ENCODE data around the gene NR1D2. TPM values are rescaled to one million over a fixed set of nuclear protein-coding genes. Genes with fewer than 3 reads are reported as not detected.
"Not testable (repeated sequence)": the region's sequence is repeated elsewhere in the genome, so short reads cannot be mapped to it uniquely, and the experiment has no call there.

NR1D2 gene
- polyA plus RNA-seq (2011; rRNA removed), result 18.0 and 37.7 TPM in 2 replicates
- polyA minus RNA-seq (2011; rRNA and poly(A)+ RNA removed), result 30.7 and 34.5 TPM in 2 replicates

DNA sequence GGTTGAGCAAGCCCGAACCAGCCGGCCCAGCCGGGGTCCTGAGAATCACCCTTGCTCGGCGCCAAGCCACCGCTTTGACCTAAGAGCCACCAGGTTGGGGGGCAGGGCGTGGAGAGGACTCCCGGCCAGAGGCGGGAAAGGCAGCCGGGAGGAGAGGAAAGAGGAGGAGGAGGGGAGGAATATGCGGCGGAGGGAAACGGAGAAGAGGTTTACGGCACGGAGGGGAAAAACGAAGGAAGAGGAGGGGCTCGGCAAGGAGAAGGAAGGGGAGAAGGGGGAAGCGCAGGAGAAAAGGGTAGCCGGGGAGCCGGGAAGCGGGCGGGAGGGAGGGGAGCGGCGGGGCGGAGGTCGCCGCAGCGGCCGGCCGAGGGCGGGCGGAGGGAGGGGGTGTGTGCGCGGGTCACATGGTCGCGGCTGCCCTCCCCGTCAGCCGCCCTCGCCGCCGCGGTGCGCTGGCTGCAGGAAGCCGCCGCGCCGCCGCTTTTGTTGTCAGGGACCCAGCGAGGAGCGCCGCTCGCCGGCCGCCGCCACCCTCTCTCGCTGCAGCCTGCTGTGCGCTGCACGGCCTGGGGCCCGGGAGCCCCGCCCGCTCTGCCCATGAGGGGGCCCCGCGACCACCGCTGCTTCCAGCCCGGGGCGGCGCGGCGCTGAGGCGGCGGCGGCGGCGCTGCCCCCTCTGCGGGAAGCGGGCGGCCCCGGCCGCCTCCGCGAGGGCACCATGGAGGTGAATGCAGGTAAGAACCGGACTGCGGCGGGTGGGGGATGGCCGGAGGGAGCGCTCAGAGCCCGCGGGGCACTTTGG is at the start of gene NR1D2:
TSS of gene NR1D2 (plus strand) at position 426 of the 802 bp plus-strand sequence. CDS start at position 719, 293 bp downstream.
- H3K36me3 ChIP-seq (ENCODE audit: control insufficient read depth, insufficient read depth, low read length), result no peaks in the 10 kb centered on the region
- CTCF ChIA-PET, result no interaction called here
- H3K4me3 ChIP-seq (ENCODE audit: low read depth, low read length), result peak within 1 kb of the TSS; percentile 77
- H3K27me3 ChIP-seq (ENCODE audit: control insufficient read depth, insufficient read depth, low read length), result no peaks in the 10 kb centered on the region
- DNase-seq (ENCODE audit: low read depth), result no peak
- TF ChIP-seq, protein P1, sequence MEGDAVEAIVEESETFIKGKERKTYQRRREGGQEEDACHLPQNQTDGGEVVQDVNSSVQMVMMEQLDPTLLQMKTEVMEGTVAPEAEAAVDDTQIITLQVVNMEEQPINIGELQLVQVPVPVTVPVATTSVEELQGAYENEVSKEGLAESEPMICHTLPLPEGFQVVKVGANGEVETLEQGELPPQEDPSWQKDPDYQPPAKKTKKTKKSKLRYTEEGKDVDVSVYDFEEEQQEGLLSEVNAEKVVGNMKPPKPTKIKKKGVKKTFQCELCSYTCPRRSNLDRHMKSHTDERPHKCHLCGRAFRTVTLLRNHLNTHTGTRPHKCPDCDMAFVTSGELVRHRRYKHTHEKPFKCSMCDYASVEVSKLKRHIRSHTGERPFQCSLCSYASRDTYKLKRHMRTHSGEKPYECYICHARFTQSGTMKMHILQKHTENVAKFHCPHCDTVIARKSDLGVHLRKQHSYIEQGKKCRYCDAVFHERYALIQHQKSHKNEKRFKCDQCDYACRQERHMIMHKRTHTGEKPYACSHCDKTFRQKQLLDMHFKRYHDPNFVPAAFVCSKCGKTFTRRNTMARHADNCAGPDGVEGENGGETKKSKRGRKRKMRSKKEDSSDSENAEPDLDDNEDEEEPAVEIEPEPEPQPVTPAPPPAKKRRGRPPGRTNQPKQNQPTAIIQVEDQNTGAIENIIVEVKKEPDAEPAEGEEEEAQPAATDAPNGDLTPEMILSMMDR (IDR thresholded peaks at IDR 0.05; ENCODE audit: insufficient read depth, low read depth, low read length), result no peak
- POLR2A ChIA-PET, result no interaction called here

DNA sequence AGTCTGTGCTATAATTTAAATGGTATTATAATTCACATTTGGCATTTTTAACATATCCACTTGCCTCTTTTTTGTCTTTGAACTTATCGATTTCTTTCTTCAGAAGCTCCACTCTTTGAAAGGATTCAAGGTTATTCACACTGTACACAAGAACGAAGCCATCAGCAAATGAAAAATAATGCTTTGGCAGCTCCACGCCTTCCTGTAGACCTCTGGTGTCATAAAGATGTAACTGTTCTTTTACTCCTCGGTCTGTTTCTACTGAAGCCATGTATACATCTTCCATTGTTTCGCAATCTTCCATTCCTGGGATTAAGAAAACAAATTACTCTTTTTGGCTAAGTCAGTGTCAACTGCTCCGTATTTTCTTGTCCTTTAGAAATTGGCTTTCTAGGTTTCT is 44.3 kb upstream of the NR1D2 start:
- TF ChIP-seq, protein P1 (IDR thresholded peaks at IDR 0.05; ENCODE audit: insufficient read depth, low read depth, low read length), result no peak
- DNase-seq (ENCODE audit: low read depth), result no peak
- H3K27me3 ChIP-seq (ENCODE audit: control insufficient read depth, insufficient read depth, low read length), result no peaks in the 10 kb centered on the region
- H3K36me3 ChIP-seq (ENCODE audit: control insufficient read depth, insufficient read depth, low read length), result peaks cover 2% of the 10 kb centered on the region; the same call in 1 of the 2 replicates
- CTCF ChIA-PET, result interaction anchor here (0.7 to 1.4 kb wide), 3 partner anchors 11 to 16 kb away, joined by 3 to 4 read pairs (median 4); partner anchors contain the start of genes NKIRAS1 and RPL15
- POLR2A ChIA-PET, result no interaction called here
- no peak overlapping the region for H3K4me3 ChIP-seq (ENCODE audit: low read depth, low read length)

DNA sequence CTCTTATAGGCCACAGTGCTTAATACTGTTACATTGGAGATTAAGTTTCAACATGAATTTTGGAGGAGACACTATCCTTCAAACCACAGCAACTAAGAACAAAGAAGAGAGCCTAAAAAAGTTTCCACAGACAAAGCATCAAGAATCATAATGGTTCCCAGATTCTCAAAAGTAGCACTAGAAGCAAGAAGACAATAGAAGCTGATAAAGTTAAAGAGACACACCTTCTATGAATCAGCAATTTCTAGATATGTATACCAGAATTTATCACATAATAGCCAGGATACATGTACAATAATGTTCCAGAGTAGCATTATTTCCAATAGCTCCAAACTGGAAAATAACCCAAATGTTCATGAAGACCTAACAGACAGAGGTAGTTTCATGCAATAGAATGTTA is 40.5 kb upstream of the NR1D2 start:
- CTCF ChIA-PET, result no interaction called here
- Histone ChIP-seq H3K36me3 (ENCODE audit: control insufficient read depth, insufficient read depth, low read length) (peaks cover 2% of the 10 kb centered on the region), H3K4me3 (ENCODE audit: low read depth, low read length) (no peak overlapping the region), H3K27me3 (ENCODE audit: control insufficient read depth, insufficient read depth, low read length) (no peaks in the 10 kb centered on the region)
- TF ChIP-seq, protein P1 (IDR thresholded peaks at IDR 0.05; ENCODE audit: insufficient read depth, low read depth, low read length), result no peak
- POLR2A ChIA-PET, result no interaction called here
- DNase-seq (ENCODE audit: low read depth), result no peak

DNA sequence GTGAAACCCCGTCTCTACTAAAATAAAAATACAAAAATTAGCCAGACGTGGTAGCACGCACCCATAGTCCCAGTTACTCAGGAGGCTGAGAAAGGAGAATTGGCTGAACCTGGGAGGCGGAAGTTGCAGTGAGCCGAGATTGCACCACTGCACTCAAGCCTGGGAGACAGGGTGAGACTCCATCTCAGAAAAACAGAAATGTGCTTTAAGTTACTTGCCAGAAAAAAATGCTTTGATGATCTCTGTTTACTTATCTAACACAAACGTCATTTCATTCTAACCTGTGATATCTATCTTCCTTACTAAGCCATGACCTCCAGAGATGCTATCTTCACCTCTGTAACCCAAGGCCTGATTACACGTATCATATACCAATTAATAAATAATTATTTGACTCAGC is 35.7 kb upstream of the NR1D2 start:
- TF ChIP-seq, protein P1 (IDR thresholded peaks at IDR 0.05; ENCODE audit: insufficient read depth, low read depth, low read length), result no peak
- no peak for DNase-seq (ENCODE audit: low read depth)
- Histone ChIP-seq H3K36me3 (ENCODE audit: control insufficient read depth, insufficient read depth, low read length) (peaks cover 4% of the 10 kb centered on the region), H3K27me3 (ENCODE audit: control insufficient read depth, insufficient read depth, low read length) (no peaks in the 10 kb centered on the region), H3K4me3 (ENCODE audit: low read depth, low read length) (no peak overlapping the region)
- POLR2A ChIA-PET, result interaction anchor here (0.6 kb wide), 1 partner anchor 585 kb away, joined by 3 read pairs; no protein-coding TSS in a partner anchor
- CTCF ChIA-PET, result no interaction called here

DNA sequence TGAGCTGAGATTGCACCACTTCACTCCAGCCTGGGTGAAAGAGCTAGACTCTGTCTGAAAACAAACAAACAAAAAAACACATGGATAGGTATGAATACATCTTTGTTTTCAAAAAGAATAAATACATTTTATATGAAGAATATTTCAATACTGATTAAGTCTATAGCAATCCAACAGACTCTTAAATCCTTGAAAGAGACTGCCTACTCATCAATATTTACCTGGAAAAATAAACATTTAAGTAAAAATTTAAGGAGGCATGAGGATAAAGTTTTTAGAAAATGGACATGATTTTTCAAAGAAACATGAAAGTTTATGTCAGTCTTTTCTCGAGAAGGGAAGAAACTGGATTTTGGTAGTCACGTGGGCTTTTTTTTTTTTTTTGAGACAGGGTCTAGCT is 33.7 kb upstream of the NR1D2 start:
- Histone ChIP-seq H3K36me3 (ENCODE audit: control insufficient read depth, insufficient read depth, low read length) (peaks cover 4% of the 10 kb centered on the region), H3K4me3 (ENCODE audit: low read depth, low read length) (no peak overlapping the region), H3K27me3 (ENCODE audit: control insufficient read depth, insufficient read depth, low read length) (no peaks in the 10 kb centered on the region)
- ChIA-PET CTCF (no interaction called here), POLR2A (no interaction called here)
- DNase-seq (ENCODE audit: low read depth), result no peak
- TF ChIP-seq, protein P1 (IDR thresholded peaks at IDR 0.05; ENCODE audit: insufficient read depth, low read depth, low read length), result no peak

DNA sequence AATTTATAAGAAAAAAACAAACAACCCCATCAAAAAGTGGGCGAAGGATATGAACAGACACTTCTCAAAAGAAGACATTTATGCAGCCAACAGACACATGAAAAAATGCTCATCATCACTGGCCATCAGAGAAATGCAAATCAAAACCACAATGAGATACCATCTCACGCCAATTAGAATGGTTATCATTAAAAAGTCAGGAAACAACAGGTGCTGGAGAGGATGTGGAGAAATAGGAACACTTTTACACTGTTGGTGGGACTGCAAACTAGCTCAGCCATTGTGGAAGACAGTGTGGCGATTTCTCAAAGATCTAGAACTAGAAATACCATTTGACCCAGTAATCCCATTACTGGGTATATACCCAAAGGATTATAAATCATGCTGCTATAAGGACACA is 32.8 kb upstream of the NR1D2 start:
- DNase-seq (ENCODE audit: low read depth); CTCF ChIA-PET; POLR2A ChIA-PET; H3K36me3 ChIP-seq (ENCODE audit: control insufficient read depth, insufficient read depth, low read length); H3K4me3 ChIP-seq (ENCODE audit: low read depth, low read length); H3K27me3 ChIP-seq (ENCODE audit: control insufficient read depth, insufficient read depth, low read length): not testable (repeated sequence)
